Mesenchymal stem cell (in vitro differentiated cells and primary cell): ENCODE results near the gene FKBP2.

ENCODE experiments used
- DNase-seq: peaks from one replicate; pipeline ENCODE4 v3.0.0-alpha.2; 2013
- H2AFZ ChIP-seq: one replicate; pipeline ENCODE4 v1.6.1; 2013; ENCODE audit warnings: low read depth, mild to moderate bottlenecking, control low read depth, inconsistent platforms, low read length, moderate library complexity
- H2AK5ac ChIP-seq: 2 replicates; pipeline ENCODE4 v1.6.1; 2013; ENCODE audit warnings: low read length, moderate library complexity, mild to moderate bottlenecking, inconsistent platforms; ENCODE audit not compliant: severe bottlenecking
- H2BK120ac ChIP-seq: one replicate; pipeline ENCODE4 v1.6.1; 2013; ENCODE audit warnings: low read depth, mild to moderate bottlenecking, inconsistent platforms, low read length, moderate library complexity
- H2BK12ac ChIP-seq, 2 experiments: one replicate each; pipeline ENCODE4 v1.6.1; 2013; ENCODE audit warnings: inconsistent platforms in 2 of 2, low read length in 2 of 2, mild to moderate bottlenecking in 2 of 2, moderate library complexity in 2 of 2, control low read depth in 1 of 2
- H2BK15ac ChIP-seq: one replicate; pipeline ENCODE4 v1.6.1; 2013; ENCODE audit warnings: mild to moderate bottlenecking, low read depth, inconsistent platforms; ENCODE audit not compliant: poor library complexity, severe bottlenecking
- H2BK5ac ChIP-seq: 2 replicates; pipeline ENCODE4 v1.6.1; 2013; ENCODE audit warnings: low read depth, mild to moderate bottlenecking, low read length, control low read depth, inconsistent platforms; ENCODE audit not compliant: poor library complexity, severe bottlenecking
- H3K14ac ChIP-seq, 2 experiments: one replicate each; pipeline ENCODE4 v1.6.1; 2013; ENCODE audit warnings: inconsistent platforms in 2 of 2, low read length in 2 of 2, control low read depth in 1 of 2, mild to moderate bottlenecking in 1 of 2, moderate library complexity in 1 of 2
- H3K18ac ChIP-seq, 2 experiments: one replicate each; pipeline ENCODE4 v1.6.1; 2013; ENCODE audit warnings: inconsistent platforms in 2 of 2, low read length in 2 of 2, control low read depth in 1 of 2, low read depth in 1 of 2, mild to moderate bottlenecking in 1 of 2
- H3K23ac ChIP-seq, 2 experiments: one replicate each; pipeline ENCODE4 v1.6.1; 2013; ENCODE audit warnings: inconsistent platforms in 2 of 2, low read length in 2 of 2, mild to moderate bottlenecking in 2 of 2, moderate library complexity in 2 of 2, control low read depth in 1 of 2
- H3K27ac ChIP-seq: 2 replicates; pipeline ENCODE4 v1.5.1; 2013; ENCODE audit warnings: mild to moderate bottlenecking, moderate library complexity, low read length, control low read depth, inconsistent platforms; ENCODE audit not compliant: poor library complexity, severe bottlenecking
- H3K27me3 ChIP-seq, 2 experiments: 2 replicates each; pipeline versions ENCODE4 v1.6.1 to v1.7.0; 2013; ENCODE audit warnings: low read length in 2 of 2, mild to moderate bottlenecking in 2 of 2, moderate library complexity in 2 of 2, control low read depth in 1 of 2, inconsistent platforms in 1 of 2; ENCODE audit not compliant: control insufficient read depth in 1 of 2, insufficient read depth in 1 of 2
- H3K36me3 ChIP-seq, 2 experiments: 2 replicates each; pipeline versions ENCODE4 v1.6.1 to v1.7.0; 2013; ENCODE audit warnings: low read length in 2 of 2, control low read depth in 1 of 2, inconsistent platforms in 1 of 2, low read depth in 1 of 2, mild to moderate bottlenecking in 1 of 2; ENCODE audit not compliant: insufficient read depth in 2 of 2, control insufficient read depth in 1 of 2
- H3K4ac ChIP-seq, 2 experiments: one replicate each; pipeline ENCODE4 v1.6.1; 2013; ENCODE audit warnings: inconsistent platforms in 2 of 2, low read length in 2 of 2, mild to moderate bottlenecking in 2 of 2, moderate library complexity in 2 of 2, control low read depth in 1 of 2, low read depth in 1 of 2
- H3K4me1 ChIP-seq: 2 replicates; pipeline ENCODE4 v1.6.1; 2013; ENCODE audit warnings: low read depth, low read length, control low read depth; ENCODE audit not compliant: control insufficient read depth, insufficient read depth
- H3K4me2 ChIP-seq: 2 replicates; pipeline ENCODE4 v1.6.1; 2013; ENCODE audit warnings: low read length, mild to moderate bottlenecking, inconsistent platforms; ENCODE audit not compliant: poor library complexity, severe bottlenecking
- H3K4me3 ChIP-seq, 2 experiments: 2 replicates each; pipeline versions ENCODE4 v1.5.1 to v1.7.0; 2013; ENCODE audit warnings: low read length in 2 of 2, mild to moderate bottlenecking in 2 of 2, control low read depth in 1 of 2, low read depth in 1 of 2; ENCODE audit not compliant: insufficient read depth in 1 of 2
- H3K79me1 ChIP-seq: replicated peaks from 2 replicates; pipeline ENCODE4 v1.6.1; 2013; ENCODE audit warnings: mild to moderate bottlenecking, control low read depth, low read length, inconsistent platforms; ENCODE audit not compliant: poor library complexity, severe bottlenecking
- H3K9ac ChIP-seq: 2 replicates; pipeline ENCODE4 v1.7.0; 2013; ENCODE audit warnings: mild to moderate bottlenecking, low read length, moderate library complexity
- H3K9me3 ChIP-seq: 2 replicates; pipeline ENCODE4 v1.7.0; 2013; ENCODE audit warnings: mild to moderate bottlenecking, low read length; ENCODE audit not compliant: control insufficient read depth
- H4K8ac ChIP-seq: one replicate; pipeline ENCODE4 v1.6.1; 2013; ENCODE audit warnings: inconsistent platforms, mild to moderate bottlenecking, low read length, moderate library complexity
- H4K91ac ChIP-seq: one replicate; pipeline ENCODE4 v1.6.1; 2013; ENCODE audit warnings: mild to moderate bottlenecking, low read length, inconsistent platforms
- WGBS: methylation state at CpG from one replicate; pipeline ENCODE4 v1.1.7; 2013; ENCODE audit warnings: mixed read lengths; 5-methylcytosine and 5-hydroxymethylcytosine counted together

FKBP2 gene

GRCh38 chr11:64231546-64231945 is 9.3 kb upstream of the FKBP2 start:
- H2AK5ac ChIP-seq: no peak overlapping the region

GRCh38 chr11:64232182-64232966 is 8.5 kb upstream of the FKBP2 start:
- no peak overlapping the region for H4K8ac ChIP-seq
- peaks cover 45% of the 10 kb centered on the region for H3K4me1 ChIP-seq
- H3K9ac ChIP-seq: no peak overlapping the region
- 92% methylated on average over 15 of the region's 15 CpGs for WGBS
- no peak overlapping the region for H3K4me2 ChIP-seq
- no peak overlapping the region for H3K14ac ChIP-seq
- H3K36me3 ChIP-seq: peaks cover 10 to 27% of the 10 kb centered on the region in 2 experiments
- H2BK120ac ChIP-seq: no peak overlapping the region
- H3K9me3 ChIP-seq: no peaks in the 10 kb centered on the region
- H2BK15ac ChIP-seq: peak overlapping the region; percentile 19
- no peak overlapping the region for H2BK5ac ChIP-seq
- no peak overlapping the region for H3K4ac ChIP-seq
- DNase-seq: no peak
- peak overlapping the region; percentile 2 for H2AK5ac ChIP-seq
- H3K23ac ChIP-seq: peak overlapping the region in 1 of 2 experiments; percentile 46
- H3K79me1 ChIP-seq: peaks cover 36% of the 10 kb centered on the region
- H3K18ac ChIP-seq: no peak overlapping the region
- no peak overlapping the region for H3K4me3 ChIP-seq
- H3K27ac ChIP-seq: no peak overlapping the region
- no peak overlapping the region for H4K91ac ChIP-seq
- no peaks in the 10 kb centered on the region for H3K27me3 ChIP-seq
- no peak overlapping the region for H2AFZ ChIP-seq
- peak overlapping the region in 1 of 2 experiments; percentile 21 for H2BK12ac ChIP-seq

More at GRCh38 chr11:64231546-64231945, 9.3 kb upstream of the FKBP2 start:
- 95% methylated on average over 7 of the region's 7 CpGs for WGBS
- Histone ChIP-seq H2BK15ac (no peak overlapping the region), H2BK12ac (no peak overlapping the region), H3K79me1 (peaks cover 33% of the 10 kb centered on the region), H2BK120ac (no peak overlapping the region), H3K4ac (no peak overlapping the region), H3K4me3 (no peak overlapping the region), H3K23ac (no peak overlapping the region), H3K9me3 (no peaks in the 10 kb centered on the region), H3K27me3 (no peaks in the 10 kb centered on the region), H3K14ac (no peak overlapping the region), H2AFZ (no peak overlapping the region), H2BK5ac (no peak overlapping the region), H4K8ac (no peak overlapping the region), H3K4me2 (no peak overlapping the region), H3K9ac (no peak overlapping the region), H3K36me3 (peaks cover 8 to 23% of the 10 kb centered on the region in 2 experiments), H4K91ac (no peak overlapping the region), H3K4me1 (peaks cover 54% of the 10 kb centered on the region), H3K27ac (no peak overlapping the region), H3K18ac (no peak overlapping the region)
- DNase-seq: no peak

- H2BK12ac ChIP-seq: no peak overlapping the region
- 94% methylated on average over 7 of the region's 8 CpGs for WGBS
- peaks cover 43% of the 10 kb centered on the region for H3K4me1 ChIP-seq
- H3K4me2 ChIP-seq: no peak overlapping the region
- H3K27me3 ChIP-seq: no peaks in the 10 kb centered on the region
- peaks cover 41% of the 10 kb centered on the region for H3K79me1 ChIP-seq
- no peak overlapping the region for H2AFZ ChIP-seq
- no peak overlapping the region for H2BK15ac ChIP-seq
- no peak overlapping the region for H2BK5ac ChIP-seq
- no peak overlapping the region for H3K4ac ChIP-seq
- no peak overlapping the region for H2BK120ac ChIP-seq
- H3K36me3 ChIP-seq: peaks cover 16 to 32% of the 10 kb centered on the region in 2 experiments
- no peak overlapping the region for H3K14ac ChIP-seq
- no peak overlapping the region for H4K91ac ChIP-seq
- H3K9ac ChIP-seq: no peak overlapping the region
- no peak overlapping the region for H2AK5ac ChIP-seq
- H3K23ac ChIP-seq: no peak overlapping the region
- H3K4me3 ChIP-seq: no peak overlapping the region
- no peaks in the 10 kb centered on the region for H3K9me3 ChIP-seq
- no peak overlapping the region for H3K27ac ChIP-seq
- no peak overlapping the region for H4K8ac ChIP-seq
- no peak overlapping the region for H3K18ac ChIP-seq
- no peak for DNase-seq
These were observed 8.0 kb upstream of the FKBP2 start for GRCh38 chr11:64232967-64233315.

GRCh38 chr11:64233913-64234586 is 6.8 kb upstream of the FKBP2 start, which contains the start of gene VEGFB:
VEGFB (plus strand) TSS chr11:64234584; CDS start chr11:64234834, 250 bp downstream.
- peaks cover 41% of the 10 kb centered on the region for H3K79me1 ChIP-seq
- no peak within 1 kb of the TSS for H3K27ac ChIP-seq
- peak within 1 kb of the TSS; percentile 0 to 93 for H3K4ac ChIP-seq
- peaks cover 27 to 43% of the 10 kb centered on the region in 2 experiments for H3K36me3 ChIP-seq
- peak within 1 kb of the TSS; percentile 78 for H2BK120ac ChIP-seq
- H4K91ac ChIP-seq: peak within 1 kb of the TSS; percentile 81
- H4K8ac ChIP-seq: peak within 1 kb of the TSS; percentile 81
- H3K23ac ChIP-seq: peak within 1 kb of the TSS in 1 of 2 experiments; percentile 90
- peak within 1 kb of the TSS in 1 of 2 experiments; percentile 85 for H2BK12ac ChIP-seq
- peak within 1 kb of the TSS; percentile 87 to 91 for H3K4me3 ChIP-seq
- DNase-seq: peak; percentile 58
- no peak within 1 kb of the TSS for H2AK5ac ChIP-seq
- peak within 1 kb of the TSS; percentile 74 for H2BK15ac ChIP-seq
- peak within 1 kb of the TSS in 1 of 2 experiments; percentile 89 for H3K14ac ChIP-seq
- H2BK5ac ChIP-seq: peak within 1 kb of the TSS; percentile 12
- H3K27me3 ChIP-seq: no peaks in the 10 kb centered on the region
- peaks cover 42% of the 10 kb centered on the region for H3K4me1 ChIP-seq
- WGBS: 2% methylated on average over 27 of the region's 62 CpGs
- peak within 1 kb of the TSS; percentile 54 to 98 for H3K18ac ChIP-seq
- H3K9ac ChIP-seq: peak within 1 kb of the TSS; percentile 85
- H3K9me3 ChIP-seq: no peaks in the 10 kb centered on the region
- H3K4me2 ChIP-seq: peak within 1 kb of the TSS; percentile 92
- H2AFZ ChIP-seq: peak within 1 kb of the TSS; percentile 64
